ENCODE data around the gene PRMT1. TPM values are rescaled to one million over a fixed set of nuclear protein-coding genes. Genes with fewer than 3 reads are reported as not detected.

The PRMT1 gene
- total and polyA plus RNA-seq, 9 of the 15 experiments (the other 6 are each of a cell fraction or from before 2014, with no cell fraction given): 13.3 to 464 (median 326) TPM

GRCh38 chr19:49660338-49660961 is 16.6 kb upstream of the PRMT1 start:
- Histone ChIP-seq H3K9ac (ENCODE audit: insufficient read depth in 1 of 2, low read depth in 2 of 2, low read length in 2 of 2) (no peak overlapping the region), H3K27me3 (ENCODE audit: control insufficient read depth in 2 of 2, insufficient read depth in 2 of 2, low read length in 2 of 2) (no peaks in the 10 kb centered on the region), H3K9me3 (replicated peaks; ENCODE audit: control insufficient read depth, insufficient read depth, low read depth, low read length) (0 out of 2 replicates have a peak, but pooled peaks cover 2% of the 10 kb centered on the region), H2AFZ (ENCODE audit: low read depth, low read length) (no peak overlapping the region), H3K4me1 (replicated peaks in 1 of 2; ENCODE audit: control insufficient read depth in 2 of 2, insufficient read depth in 2 of 2, low read length in 2 of 2) (peaks cover 0 to 35% of the 10 kb centered on the region in 2 experiments; a peak in 2 of 5 replicates), H3K36me3 (ENCODE audit: control insufficient read depth, insufficient read depth, low read length) (peaks cover 76% of the 10 kb centered on the region; the same call in 2 of the 3 replicates), H3K27ac (ENCODE audit: extremely low read depth, low read depth, low read length) (no peak overlapping the region), H3K4me2 (ENCODE audit: insufficient read depth, low read length) (no peak overlapping the region), H3K9me1 (ENCODE audit: control insufficient read depth, insufficient read depth, low read length) (peaks cover 2% of the 10 kb centered on the region), H3K79me2 (ENCODE audit: control insufficient read depth, insufficient read depth, low read length) (peaks cover 23% of the 10 kb centered on the region), H3K4me3 (no peak overlapping the region), H4K20me1 (replicated peaks; ENCODE audit: control insufficient read depth, insufficient read depth, low read length) (peaks cover 10% of the 10 kb centered on the region; the same call in 1 of the 2 replicates)
- intact Hi-C loops (cut with micrococcal nuclease) (no loop called here), in situ Hi-C loops (cut with MboI) (no loop called here)
- 85% methylated on average over 9 of the region's 15 CpGs for WGBS (ENCODE audit: insufficient coverage, low coverage, missing lambda C conversion rate)
- no peak for TF ChIP-seq PREB (CRISPR knock-in tag; IDR thresholded peaks at IDR 0.05)
- no peak for TF ChIP-seq HLTF (IDR thresholded peaks at IDR 0.05)
- TF ChIP-seq SMARCB1 (IDR thresholded peaks at IDR 0.05; ENCODE audit: insufficient read length, low read depth): no peak
- 0 out of 2 replicates have a peak, but pooled peaks have one; percentile 34 for TF ChIP-seq RBFOX2 (IDR thresholded peaks at IDR 0.05; ENCODE audit: low read depth, low read length)
- ChIA-PET CTCF (ENCODE audit: low intra/inter-chr PET ratio) (no interaction called here), POLR2A (interaction anchor here (0.7 to 1.5 kb wide), 8 partner anchors 10 to 644 kb away, joined by 3 to 4 read pairs (median 4); partner anchors contain the start of genes PRR12 and SCAF1)
- ATAC-seq: no peak
- no TSS peak for BruUV-seq (replicated peaks)
- FAIRE-seq: no peak
- DNase-seq (ENCODE audit: extremely low read depth in 1 of 4, low spot score in 3 of 4): no peak
